ENCODE measurements around the gene CLEC2B.

CLEC2B gene

DNA sequence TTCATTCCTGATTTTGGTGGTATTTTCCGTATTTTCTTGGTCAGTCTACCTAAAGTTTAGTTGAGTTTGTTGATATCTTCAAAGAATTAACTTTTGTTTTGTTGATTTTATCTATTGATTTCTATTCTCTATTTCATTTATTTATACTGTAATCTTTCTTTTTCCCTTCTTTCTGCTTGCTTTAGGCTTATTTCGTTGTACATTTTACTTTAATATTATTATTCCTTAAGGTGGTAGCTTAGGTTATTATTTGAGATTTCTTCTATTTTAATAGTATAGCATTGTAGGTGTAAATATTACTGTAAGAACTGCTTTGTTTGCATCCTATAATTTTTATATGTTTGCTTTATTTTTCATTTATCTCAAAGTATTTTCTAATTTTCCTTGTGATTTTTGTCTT is 63.3 kb downstream of the CLEC2B start:
- no peak for ATAC-seq

Measured in activated CD4-positive, CD25-positive, alpha-beta regulatory T cell treated with anti-CD3 and anti-CD28 coated beads, Interleukin-2, amount 50 U/mL, for 24 hours (primary cell).